GM12865 (cell line): ENCODE data around the gene MTREX.

ENCODE experiments used
- DNase-seq: peaks from one replicate; pipeline ENCODE4 v3.0.0; 2010; ENCODE audit warnings: low read depth
- H3K4me3 ChIP-seq: 2 replicates; pipeline ENCODE4 v1.5.1; 2011; ENCODE audit warnings: mild to moderate bottlenecking, low read depth, low read length, control low read depth
- TF ChIP-seq, protein P1 (sequence below): IDR thresholded peaks from 2 replicates; pipeline ENCODE4 v1.5.1; 2011; ENCODE audit warnings: low read length, control low read depth, low read depth, inconsistent platforms; ENCODE audit not compliant: insufficient read depth; ENCODE audit errors: missing control alignments

Gene MTREX

DNA sequence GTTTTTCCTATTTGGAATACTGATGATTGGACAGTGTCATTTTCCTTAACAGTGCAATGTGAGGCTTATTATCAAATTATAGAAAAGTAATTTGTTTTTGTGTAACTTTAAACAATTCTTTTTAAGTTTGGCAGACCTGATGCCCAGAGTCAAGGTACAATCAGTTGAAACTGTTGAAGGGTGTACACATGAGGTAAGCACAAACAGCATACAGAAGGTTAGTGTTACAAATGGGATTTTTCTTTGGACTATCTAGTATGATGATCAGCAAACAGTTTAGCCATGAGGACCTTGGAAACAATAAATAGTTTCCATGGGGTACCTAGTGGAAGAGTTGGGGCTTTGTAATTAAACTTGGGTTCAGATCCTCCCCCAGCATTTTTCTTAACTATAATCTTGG is 16.2 kb downstream of the MTREX start:
- TF ChIP-seq, protein P1, sequence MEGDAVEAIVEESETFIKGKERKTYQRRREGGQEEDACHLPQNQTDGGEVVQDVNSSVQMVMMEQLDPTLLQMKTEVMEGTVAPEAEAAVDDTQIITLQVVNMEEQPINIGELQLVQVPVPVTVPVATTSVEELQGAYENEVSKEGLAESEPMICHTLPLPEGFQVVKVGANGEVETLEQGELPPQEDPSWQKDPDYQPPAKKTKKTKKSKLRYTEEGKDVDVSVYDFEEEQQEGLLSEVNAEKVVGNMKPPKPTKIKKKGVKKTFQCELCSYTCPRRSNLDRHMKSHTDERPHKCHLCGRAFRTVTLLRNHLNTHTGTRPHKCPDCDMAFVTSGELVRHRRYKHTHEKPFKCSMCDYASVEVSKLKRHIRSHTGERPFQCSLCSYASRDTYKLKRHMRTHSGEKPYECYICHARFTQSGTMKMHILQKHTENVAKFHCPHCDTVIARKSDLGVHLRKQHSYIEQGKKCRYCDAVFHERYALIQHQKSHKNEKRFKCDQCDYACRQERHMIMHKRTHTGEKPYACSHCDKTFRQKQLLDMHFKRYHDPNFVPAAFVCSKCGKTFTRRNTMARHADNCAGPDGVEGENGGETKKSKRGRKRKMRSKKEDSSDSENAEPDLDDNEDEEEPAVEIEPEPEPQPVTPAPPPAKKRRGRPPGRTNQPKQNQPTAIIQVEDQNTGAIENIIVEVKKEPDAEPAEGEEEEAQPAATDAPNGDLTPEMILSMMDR: no peak
- H3K4me3 ChIP-seq: no peak overlapping the region
- DNase-seq: no peak

DNA sequence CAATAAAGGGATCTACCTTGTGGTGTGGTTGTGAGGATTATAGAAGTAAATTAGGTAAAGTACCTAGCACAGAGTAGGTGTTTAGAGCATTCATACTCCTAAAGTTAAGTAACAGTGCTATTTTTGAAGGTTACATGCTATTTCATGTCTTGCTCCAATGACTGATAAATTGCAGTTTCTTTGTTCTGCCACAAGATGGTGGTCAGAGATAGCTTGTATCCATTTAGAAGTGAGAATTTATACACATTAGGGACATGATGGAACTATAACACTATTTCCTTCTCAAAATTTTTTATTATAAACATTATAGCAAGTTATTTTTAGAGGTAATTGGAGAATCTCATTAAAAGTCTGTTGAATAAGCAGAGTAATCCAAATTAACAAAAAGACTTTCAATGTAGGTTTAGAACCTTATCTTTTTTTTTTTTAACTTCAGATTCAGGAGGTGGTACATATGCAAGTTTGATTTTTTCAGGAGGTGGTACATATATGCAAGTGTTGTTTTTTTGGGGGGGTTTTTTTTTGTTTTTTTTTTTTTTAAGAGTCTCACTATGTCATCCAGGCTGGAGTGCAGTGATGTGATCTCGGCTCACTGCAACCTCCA is 17.1 kb downstream of the MTREX start:
- peak; percentile 53 for DNase-seq
- TF ChIP-seq, protein P1: peak; percentile 47
- H3K4me3 ChIP-seq: no peak overlapping the region

DNA sequence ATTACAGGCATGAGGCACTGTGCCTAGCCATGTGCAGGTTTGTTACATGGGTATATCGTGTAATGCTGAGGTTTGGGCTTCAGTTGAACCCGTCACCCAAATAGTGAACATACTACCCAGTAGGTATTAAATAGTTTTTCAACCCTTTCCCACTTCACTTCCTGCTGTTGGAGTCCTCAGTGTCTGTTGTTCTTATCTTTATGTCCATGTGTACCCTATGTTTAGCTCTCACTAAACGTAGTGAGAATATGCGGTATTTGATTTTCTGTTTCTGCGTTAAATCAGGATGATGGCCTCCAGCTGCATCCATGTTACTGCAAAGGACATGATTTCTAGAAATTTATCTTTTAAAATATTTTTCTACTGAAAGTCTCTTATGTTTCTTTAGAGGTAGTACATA is 17.8 kb downstream of the MTREX start:
- TF ChIP-seq, protein P1: no peak
- DNase-seq: no peak
- no peak overlapping the region for H3K4me3 ChIP-seq

DNA sequence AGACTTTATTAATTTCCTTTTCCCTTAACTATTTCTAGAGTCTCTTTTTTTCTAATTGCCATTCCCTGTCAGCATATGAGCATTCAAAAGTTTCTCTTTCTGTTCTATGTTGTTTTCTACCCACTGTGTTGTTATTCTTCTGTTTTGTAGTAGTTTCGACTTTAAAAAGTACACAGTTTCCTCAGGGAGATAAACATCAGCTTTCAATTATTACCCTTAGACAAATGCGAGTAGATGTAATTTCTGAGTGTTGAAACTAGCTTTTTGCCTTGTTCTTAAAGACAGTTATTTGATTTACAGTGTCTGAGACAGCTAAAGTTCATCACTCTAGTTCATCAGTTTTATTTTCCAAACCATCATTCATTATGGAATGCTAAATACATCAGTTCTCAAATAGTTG is 19.5 kb downstream of the MTREX start:
- TF ChIP-seq, protein P1: no peak
- H3K4me3 ChIP-seq: no peak overlapping the region
- no peak for DNase-seq

DNA sequence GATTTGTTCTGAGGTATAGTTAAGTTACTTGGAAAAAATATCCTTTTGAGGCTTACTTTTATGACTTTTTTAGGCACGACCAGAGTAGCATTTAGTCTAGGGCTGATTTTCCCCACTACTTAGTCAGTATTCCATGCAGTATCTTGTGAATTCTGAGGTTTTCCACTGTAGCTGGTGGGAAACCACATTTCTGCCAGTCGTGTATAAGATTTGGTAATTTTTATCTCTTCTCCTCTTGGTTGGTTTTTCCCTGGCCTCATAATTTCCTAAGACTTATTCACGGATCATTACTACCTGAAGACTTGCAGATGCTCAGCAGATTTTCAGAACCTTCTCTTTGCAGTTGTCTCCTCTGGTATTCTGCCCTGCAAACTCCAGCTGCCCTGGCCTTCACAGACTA is 23.5 kb downstream of the MTREX start:
- TF ChIP-seq, protein P1: no peak
- DNase-seq: no peak
- no peak overlapping the region for H3K4me3 ChIP-seq

DNA sequence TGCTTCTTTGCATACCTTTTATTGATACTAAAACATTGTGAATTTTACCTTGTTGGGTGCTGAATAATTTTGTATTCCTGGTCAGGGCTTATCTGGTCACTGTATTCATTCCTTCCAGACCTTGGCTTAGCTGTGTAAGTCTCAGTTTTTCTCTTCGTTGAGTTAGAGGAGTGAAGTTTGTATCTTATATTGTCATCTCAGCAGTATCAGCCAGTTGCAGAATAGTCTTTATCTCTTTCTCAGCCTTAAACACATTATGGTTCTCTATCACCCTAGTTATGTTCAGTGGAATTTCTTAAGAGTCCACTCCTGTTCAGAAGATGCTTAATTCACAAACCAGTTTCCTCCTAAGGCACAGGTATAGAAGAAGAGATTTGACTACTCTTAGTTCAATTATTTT is 25.2 kb downstream of the MTREX start:
- TF ChIP-seq, protein P1: no peak
- no peak for DNase-seq
- H3K4me3 ChIP-seq: no peak overlapping the region

DNA sequence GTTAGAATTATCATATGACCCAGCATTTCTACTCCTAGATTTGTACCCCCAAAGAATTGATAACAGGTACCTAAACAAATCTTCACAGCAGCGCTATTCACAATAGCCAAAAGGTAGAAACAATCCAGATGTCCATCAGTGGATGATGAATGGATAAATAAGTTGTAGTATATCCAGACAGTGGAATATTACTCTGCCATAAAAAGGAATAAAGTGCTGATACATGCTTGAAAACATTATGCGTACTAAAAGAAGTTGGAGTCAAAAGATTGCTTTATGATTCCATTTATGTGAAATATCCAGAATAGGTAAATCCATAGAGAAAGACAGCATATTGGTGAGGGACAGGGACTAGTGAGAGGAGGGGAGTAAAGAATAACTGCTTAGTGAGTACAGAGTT is 26.0 kb downstream of the MTREX start:
- DNase-seq: no peak
- TF ChIP-seq, protein P1: no peak
- H3K4me3 ChIP-seq: no peak overlapping the region
